Fibroblast of skin of back (primary cell): ENCODE measurements around the gene OPA1.
"Not testable (repeated sequence)": the region's sequence is repeated elsewhere in the genome, so short reads cannot be mapped to it uniquely, and the experiment has no call there.

Experiments
- DNase-seq: peaks from one replicate; pipeline ENCODE4 v3.0.0-alpha.2; 2013

Gene OPA1

DNA sequence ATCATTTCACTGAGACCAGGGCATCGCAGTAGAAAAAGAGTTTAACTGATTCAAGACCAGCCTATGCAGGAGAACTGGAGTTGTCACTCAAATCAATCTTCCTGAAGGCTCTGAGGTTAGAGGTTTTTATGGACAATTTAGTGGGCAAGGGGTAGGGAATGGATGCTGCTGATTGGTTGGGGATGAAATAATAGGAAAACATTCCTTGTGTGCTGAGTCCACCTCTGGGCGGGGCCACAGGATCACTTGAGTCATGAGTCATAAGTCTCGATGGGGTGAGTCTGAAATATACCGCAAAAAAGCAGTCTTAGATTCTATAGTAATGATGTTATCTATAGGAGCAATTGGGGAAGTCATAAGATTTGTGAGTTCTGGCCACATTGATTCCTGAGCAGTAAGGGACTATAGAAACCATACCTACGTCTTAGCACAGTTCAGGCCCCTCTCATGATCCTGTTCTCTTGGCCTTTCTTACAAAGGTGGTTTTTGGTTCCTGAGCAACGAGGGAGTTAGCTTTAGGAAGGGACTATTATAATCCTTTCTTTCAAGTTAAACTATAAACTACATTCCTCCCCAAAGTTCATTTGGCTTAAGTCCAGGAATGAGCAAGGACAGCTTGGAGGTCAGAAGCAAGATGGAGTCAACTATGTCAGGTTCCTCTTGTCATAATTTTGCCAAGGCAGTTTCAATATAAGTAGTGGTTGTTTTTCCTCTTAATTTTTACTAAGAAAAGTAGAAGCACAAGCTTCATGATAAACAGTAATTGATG is 2.7 kb upstream of the OPA1 start:
- DNase-seq, result peak; percentile 81

DNA sequence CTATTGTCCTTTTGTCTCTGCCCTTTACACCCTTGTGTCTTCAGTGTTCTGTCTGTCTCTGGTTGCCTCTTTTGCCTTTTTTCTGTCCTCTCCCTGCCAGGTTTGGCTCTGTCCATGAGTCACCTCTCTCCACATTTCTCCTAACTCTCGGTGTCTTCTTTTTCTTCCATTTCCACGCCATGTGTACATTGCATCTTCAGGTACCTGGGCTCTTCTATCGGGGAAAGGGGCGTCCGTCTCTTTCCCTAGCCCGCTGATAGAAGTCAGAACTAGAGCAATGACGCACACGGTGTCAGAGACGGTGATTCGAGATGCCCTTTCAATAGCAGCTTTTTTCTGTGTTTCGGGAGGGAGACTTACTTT is 641 bp downstream of the OPA1 start:
- DNase-seq, result peak; percentile 25

DNA sequence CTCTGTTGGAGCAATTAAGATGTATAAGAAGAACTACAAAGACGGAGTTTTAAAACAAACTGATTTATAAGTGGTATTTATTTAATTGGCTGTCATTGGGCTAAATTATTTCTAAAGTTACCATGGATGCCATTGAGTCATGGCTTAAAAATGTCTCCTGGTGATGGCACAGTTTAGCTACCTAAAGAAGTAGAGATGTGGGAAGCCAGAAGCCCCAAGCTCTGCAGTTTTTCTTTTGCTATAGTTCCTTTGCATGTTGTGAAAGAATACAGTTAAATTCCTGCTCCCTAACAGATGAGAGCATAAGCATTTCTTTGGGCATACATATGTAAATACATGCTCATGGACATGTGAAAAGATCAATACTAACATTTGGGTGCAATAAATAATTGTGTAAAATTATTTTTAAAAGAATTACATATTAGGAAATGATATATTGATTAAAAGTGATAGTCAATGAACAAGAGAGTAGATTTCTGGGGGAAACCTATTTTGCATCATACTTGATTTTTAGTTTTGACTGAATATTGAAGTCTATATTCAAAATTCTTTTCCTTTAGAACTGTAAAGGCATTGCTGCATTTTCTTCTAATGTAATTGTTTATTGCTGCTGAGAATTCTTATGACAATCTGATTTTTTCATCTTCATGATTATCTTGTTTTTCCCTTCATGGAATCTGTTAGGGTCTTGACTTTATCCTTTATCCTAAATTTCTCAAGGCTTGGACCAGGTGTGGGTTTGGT is 2.1 kb downstream of the OPA1 start:
- peak; percentile 26 for DNase-seq

DNA sequence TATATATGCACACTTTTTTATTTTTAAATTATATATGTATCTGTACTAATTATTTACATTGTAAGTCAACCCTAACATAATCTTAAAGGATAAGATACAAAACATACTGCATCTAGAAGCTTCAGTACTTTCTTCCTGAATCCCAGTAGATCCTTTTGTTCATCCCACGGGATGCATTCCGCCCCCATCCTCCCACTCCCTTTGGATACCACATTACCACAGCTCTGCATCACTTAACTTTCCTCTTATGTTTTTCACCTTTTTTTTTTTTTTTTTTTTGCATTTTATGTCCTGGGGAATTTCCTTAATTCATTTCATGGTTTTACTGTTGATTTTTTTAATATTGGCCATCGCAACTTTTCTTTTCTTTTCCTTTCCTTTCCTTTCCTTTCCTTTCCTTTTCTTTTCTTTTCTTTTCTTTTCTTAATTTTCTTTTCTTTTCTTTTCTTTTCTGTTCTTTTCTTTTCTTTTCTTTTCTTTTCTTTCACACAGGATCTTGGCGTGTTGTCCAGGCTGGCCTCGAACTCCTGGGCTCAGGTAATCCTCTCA is 3.0 kb downstream of the OPA1 start:
- no peak for DNase-seq

DNA sequence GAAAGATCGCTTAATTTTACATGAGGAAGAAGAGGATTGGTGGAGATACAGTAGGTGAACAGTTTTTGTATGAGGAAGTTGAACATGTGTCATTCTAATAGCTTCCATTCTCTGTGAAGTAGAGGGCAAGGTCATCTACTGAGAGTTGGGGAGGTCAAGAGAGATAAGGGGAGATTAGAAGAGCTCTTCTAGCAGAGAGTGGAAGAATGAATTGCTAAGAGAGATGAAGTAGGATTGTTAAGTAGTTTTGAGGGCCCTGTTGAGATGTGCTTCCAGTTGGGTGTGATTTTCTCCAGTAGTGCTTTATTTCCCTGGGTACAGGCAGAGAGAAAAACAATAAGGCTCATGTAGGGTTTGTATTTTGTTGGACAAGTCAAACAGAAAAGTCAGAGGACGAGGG is 5.2 kb downstream of the OPA1 start:
- no peak for DNase-seq

DNA sequence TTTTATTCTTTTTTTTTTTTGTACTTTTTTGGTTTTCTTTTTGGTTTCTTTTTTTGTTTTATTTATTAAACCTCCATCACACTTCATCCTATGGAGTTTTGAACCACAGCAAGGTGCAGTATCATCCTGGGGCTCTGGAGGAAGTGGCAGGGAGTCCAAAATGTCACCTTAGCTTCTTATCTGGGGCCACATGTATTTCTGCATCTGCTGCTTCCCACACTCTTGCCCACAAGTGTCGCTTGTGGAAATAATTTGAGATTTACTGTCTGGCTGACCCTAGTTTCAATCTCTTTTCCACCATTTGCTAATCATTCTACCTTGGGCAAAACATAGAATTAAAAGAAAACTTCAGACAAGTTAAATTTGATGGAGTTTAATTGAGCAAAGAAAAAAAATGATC is 6.4 kb downstream of the OPA1 start:
- DNase-seq, result no peak

DNA sequence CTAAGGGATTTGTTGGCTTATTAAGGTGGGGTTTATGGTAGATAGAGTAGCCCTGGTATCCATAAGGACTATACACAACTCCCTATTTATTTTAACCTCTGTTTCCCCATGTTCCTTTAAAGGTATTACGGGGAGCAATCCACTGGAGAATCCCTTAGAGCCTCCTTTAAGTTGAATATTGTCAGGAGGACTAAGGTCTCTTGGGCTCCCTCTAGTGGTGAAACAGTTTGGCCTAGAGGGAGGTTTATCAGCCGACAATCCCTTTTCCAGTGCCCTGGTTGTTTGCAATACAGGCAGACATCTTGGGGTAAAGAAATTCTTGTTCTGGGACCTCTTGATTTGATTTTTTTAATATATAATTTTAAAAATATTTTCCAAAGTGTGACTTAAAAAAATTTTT is 12.9 kb downstream of the OPA1 start:
- peak; percentile 64 for DNase-seq

DNA sequence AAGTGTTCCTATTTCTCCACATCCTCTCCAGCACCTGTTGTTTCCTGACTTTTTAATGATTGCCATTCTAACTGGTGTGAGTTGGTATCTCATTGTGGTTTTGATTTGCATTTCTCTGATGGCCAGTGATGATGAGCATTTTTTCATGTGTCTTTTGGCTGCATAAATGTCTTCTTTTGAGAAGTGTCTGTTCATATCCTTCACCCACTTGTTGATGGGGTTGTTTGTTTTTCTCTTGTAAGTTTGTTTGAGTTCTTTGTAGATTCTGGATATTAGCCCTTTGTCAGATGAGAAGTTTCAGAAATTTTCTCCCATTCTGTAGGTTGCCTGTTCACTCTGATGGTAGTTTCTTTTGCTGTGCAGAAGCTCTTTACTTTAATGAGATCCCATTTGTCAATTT is 13.9 kb downstream of the OPA1 start:
- DNase-seq, result not testable (repeated sequence)

DNA sequence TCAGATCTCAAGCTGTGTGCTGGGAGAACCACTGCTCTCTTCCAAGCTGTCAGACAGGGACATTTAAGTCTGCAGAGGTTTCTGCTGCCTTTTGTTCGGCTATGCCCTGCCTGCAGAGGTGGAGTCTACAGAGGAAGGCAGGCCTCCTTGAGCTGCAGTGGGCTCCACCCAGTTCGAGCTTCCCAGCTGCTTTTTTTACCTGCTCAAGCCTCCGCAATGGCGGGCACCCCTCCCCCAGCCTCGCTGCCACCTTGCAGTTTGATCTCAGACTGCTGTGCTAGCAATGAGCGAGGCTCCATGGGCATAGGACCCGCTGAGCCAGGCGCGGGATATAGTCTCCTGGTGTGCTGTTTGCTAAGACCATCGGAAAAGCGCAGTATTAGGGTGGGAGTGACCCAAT is 17.5 kb downstream of the OPA1 start:
- DNase-seq, result not testable (repeated sequence)

DNA sequence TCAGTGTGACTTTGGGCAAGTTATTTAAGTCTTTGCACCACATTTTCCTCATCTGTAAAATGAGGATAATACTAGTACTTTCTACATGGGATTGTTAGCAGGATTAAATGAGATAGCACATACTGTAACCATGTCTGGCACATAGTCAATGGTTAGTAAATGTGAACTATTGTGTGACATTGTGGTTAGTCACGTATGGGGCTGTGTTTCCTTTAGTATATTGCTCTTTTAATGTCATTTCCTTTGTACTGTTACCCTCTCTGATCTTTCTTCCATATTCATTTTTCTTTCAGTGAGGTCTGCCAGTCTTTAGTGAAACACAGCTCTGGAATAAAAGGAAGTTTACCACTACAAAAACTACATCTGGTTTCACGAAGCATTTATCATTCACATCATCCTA is 21.4 kb downstream of the OPA1 start:
- no peak for DNase-seq

DNA sequence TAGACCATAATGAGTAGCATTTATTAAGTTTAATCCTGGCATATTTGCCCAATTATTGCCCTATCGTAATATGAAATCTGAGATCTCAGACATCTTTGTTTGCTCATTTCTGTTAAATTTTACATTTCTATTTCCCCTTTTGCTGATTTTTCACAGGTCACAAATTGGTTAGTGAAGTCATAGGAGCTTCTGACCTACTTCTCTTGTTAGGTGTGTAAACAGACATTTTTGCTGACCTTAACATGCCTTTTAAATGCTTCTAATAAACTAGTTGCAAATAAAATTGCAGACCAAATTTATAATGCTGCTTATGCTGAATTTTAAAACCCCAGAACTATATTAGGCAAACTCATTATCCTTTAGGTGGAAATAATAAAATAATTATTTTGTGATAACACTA is 24.6 kb downstream of the OPA1 start:
- DNase-seq, result no peak

DNA sequence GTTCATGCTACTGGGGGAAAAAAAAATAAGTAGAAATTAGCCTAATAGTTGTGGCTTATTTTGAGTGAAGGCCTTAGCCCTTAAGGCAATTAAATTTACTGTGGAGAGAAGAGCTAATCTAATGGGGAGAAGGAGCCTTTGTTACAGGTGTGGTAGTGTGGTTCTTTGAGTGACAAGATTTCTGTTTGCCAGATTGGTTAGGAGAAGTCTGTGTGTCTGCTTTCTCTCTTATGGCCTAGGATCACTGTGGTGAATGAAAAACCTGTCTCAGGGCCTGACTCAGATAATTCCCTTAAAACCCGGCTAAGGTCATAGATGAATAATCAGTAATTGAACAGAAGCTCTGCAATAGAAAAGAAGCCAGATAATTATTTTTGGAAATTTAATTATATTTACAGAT is 27.0 kb downstream of the OPA1 start:
- DNase-seq, result no peak

DNA sequence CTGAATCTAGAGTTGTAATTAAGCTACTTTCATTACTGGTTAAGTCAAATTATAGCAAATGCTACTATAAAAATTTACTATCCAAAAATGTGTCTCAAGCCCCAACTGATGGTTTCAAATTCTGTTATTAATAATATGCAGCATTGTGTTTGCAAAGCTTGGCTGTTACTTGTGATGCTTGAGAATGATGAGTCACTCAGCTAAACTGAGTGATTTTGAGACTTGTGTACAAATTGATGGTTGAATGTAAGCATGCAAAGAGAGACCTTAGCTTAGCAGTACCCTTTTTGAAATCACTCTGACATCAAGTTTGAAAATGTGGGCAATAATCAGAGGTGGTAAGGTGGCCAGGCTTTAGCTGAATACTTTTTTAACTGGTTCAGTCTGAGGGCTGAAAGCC is 27.6 kb downstream of the OPA1 start:
- no peak for DNase-seq

DNA sequence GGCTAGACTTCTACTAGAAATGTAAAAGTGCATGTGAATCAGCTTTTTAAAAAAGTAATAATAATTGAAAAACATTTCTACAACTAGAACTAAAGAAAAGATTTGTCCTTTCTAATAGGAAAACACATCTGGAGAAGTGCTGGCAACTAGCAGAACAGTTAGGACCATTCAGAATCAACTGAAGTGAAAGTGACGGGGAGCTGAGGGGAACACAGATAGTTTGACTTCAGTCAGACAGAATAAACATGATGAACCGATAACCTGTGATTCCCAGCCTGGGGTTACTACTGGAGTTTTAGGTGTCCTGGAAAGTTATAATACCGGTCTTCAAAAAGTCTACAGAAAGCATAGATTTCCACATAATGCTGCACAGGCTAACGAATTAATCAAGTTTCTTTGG is 28.1 kb downstream of the OPA1 start:
- no peak for DNase-seq

DNA sequence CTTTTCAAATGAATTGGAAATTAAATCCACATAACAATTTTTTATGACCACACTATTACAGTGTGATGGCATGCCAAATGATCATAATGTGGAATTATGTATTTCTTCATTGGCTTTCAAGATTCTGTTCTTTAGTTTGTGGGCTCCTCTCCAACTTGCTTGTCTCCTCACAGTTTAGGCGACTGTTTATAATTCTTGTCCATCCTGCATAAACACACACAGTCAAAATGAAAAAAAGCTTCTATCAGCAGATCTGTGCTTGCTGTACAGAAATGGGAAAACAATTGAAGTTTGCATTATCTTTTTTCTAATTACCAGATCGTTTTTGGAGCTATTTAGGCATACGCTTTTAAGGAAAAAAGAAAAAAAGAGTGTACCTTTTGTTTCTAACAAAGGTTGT is 37.0 kb downstream of the OPA1 start:
- no peak for DNase-seq

DNA sequence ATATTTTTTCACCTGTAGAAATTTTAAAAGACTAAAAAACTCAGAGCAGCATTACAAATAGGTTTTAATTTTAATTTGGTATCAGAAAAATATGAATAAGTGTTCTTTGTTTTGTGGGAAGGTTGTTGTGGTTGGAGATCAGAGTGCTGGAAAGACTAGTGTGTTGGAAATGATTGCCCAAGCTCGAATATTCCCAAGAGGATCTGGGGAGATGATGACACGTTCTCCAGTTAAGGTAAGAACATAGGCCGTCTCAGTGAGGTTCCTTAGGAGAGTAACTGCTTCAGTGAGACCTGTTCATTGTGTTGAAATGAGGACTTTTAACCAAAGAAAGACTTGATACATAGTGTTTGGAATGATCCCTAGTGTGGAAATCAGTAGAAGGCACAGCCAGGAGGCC is 44.8 kb downstream of the OPA1 start:
- DNase-seq, result no peak

DNA sequence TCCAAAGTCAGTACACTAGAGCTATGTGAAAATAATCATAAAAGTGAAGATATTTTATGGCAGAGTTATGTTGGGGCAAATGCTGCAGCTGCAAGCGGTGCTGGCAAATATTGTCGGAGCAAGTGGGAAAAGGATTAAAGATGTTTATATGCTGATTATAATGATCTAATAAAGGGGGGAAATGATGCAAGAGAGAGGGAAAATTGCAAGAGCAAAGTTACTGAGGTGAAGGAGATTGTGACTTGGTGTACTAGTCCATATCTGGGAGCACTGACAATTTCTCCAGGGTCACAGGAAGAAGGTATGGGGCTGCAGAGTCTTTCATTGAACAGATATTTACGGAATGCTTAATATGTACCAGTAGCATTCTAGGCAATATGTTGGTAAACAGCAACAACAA is 45.8 kb downstream of the OPA1 start:
- no peak for DNase-seq

DNA sequence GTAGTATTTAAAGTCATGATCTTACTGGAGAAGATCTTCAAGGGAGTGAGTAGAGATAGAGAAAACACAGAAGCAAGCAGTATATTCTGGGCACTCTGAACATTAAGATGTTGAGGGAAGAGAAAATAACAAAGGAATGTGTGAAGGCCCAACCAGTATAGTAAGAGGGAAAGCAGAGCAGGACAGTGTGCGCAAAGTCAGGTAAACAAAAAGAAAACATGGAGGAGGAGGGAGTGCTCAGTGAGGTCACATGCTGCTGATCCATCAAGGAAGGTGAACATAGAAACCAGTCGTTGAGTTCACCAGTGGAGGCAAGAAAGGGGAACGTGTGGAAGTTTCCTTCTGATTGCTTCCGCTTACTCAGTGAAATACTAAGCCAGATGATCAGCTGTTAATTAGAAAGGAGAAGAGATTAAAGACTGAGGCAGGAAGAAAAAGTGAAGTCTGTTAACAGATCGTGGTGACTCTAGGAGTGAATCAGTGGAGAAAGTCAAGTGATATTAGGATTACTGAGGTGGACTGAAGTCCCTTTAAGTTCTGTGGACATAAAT is 47.2 kb downstream of the OPA1 start:
- no peak for DNase-seq

DNA sequence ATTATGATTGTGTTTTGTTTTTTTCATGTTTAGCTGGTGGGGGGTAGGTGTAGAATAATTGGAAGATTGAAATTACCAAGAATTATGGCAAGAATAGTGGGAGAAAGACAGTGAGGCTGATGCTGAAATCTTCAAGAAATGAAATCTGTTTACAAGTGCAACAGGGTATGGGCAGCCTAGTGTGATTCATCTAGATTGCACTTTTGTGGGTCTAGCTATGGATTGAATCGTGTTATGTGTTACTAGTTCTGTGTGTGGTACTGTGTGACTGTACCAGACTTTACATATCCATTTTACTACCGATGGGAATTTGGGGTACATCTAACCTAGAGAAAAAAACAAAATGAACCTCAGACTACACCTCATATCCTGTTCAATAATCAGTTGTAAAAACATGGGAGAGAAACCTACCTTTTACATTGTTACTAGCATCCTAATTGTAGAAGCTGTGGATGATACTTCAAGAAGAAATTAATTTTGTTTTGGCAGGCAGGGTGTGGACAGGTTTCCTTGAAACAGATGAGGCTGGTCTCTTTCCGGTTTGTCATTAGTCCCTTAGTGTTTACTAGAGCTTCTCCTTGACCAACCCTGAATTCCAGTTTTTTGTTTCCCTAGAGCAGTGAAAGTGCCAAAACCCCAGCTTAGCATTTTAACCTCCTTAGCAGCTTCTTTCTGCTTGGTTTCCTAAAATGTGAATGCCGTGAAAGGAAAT is 47.9 kb downstream of the OPA1 start:
- DNase-seq, result no peak

DNA sequence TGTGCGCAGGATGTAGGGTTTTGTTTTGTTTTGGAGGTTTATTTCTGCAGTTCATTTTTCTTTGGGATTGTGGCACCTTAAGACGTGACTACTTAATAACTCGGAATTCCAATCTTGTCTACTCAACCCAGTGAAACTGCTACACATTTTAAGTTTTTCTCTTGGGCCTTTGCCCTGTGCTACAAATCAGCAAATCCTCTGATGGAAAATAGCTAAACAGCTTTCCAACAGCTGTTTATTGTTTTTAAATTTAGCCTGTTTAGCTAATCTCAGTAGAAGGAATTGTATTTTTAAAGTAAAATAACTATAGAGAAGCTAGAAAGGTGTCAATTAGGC is 48.4 kb downstream of the OPA1 start:
- no peak for DNase-seq

DNA sequence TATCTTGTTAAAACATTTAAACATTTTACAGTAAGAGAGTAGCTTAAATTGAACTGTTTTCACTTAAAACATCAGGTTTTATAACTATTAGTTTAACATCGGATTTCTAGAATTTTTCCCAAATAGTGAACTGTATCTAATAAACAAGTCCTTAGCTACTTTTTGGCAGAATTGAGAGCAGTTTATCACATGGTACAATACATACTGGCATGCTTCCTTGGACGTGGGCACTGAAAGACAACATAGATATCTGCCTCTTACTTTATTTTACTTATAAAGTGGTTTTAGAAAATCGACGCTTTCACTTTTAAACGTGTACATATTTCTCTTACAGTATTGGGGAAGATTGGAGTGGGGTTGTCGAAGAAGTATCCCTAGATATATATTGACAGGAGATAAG is 52.8 kb downstream of the OPA1 start:
- DNase-seq, result no peak

DNA sequence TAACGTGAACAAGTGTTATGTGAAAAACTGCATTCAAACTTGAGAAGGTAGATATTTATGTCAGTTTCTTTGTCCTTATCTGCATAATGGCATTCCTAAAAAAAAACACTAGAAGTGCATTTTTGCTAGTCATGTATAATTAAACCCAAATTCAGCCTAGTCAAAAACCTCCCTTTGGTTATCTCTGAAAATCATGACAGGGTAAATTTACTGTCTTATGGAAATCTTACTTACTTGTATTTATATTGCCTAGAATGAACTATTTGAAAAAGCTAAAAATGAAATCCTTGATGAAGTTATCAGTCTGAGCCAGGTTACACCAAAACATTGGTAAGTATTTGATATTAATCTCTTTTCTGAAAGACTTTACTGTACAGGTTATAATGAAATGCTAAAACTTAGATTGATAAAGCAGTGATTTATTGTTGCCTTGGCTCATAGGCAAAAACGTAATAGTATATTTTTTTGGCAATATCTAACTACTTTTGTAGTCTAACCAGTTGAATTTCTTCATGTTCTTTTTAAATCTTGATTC is 55.6 kb downstream of the OPA1 start:
- DNase-seq, result no peak

DNA sequence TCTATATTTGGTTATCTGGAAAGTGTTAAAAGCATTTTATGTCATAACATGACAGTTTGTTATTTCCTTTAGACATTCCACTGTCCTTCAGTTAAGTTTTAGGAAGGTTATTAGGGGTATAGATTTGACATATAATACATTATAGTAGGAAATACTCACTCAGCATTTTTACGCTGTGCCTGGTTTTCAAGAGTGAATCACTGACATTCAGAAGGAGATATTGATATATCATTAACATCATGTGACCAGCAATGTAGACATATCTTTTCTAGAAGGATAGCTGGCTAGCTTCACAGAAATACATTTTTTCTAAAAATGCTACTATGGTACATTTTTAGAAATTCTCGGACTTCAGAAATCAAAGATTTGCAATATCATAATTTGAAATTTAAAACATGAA is 57.6 kb downstream of the OPA1 start:
- DNase-seq, result no peak
